T-helper 1 cell treated with Interleukin-12 subunit alpha and Interleukin-12 subunit beta and Interleukin-4 antibody, amounts not matched to agents 30 μg/mL and 1 μg/mL, for 36 hours (primary cell): ENCODE results near the gene MAD1L1.

Source experiments
- H3K27ac Mint-ChIP-seq: one replicate; pipeline ENCODE4 v1.8.0; 2021; ENCODE audit warnings: mild to moderate bottlenecking, mixed read lengths
- H3K27me3 Mint-ChIP-seq: one replicate; pipeline ENCODE4 v1.8.0; 2021; ENCODE audit warnings: low read depth, mixed read lengths
- H3K36me3 Mint-ChIP-seq: one replicate; pipeline ENCODE4 v1.8.0; 2021; ENCODE audit warnings: low read depth, mixed read lengths
- H3K4me1 Mint-ChIP-seq: one replicate; pipeline ENCODE4 v1.8.0; 2021; ENCODE audit warnings: low read depth, mixed read lengths
- H3K4me3 Mint-ChIP-seq: one replicate; pipeline ENCODE4 v1.8.0; 2021; ENCODE audit warnings: mild to moderate bottlenecking, moderate library complexity, mixed read lengths
- H3K9me3 Mint-ChIP-seq: one replicate; pipeline ENCODE4 v1.8.0; 2021; ENCODE audit warnings: mixed read lengths

Gene MAD1L1

DNA sequence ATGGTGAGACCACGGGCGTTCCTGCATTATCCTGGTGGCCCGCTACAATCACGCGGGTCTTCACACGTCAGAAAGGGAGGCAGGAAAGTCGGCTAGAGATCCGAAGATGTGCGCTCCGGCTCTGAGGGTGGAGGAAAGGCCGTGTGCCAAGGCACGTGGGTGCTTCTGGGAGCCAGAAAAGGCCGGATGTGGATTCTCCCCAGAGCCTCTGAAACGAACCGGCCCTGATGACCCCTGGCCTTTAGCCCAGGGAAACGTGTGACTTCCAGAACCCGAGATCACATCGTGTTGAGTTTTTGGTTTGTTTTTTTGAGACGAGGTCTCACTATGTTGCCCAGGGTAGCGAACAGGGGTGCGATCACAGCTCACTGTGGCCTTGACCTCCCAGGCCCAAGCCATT, 318.4 kb downstream of the MAD1L1 start:
- H3K9me3 Mint-ChIP-seq, result no peaks in the 10 kb centered on the region
- no peaks in the 10 kb centered on the region for H3K27me3 Mint-ChIP-seq
- H3K27ac Mint-ChIP-seq, result no peak overlapping the region
- peaks cover 1% of the 10 kb centered on the region for H3K36me3 Mint-ChIP-seq
- no peak overlapping the region for H3K4me3 Mint-ChIP-seq
- H3K4me1 Mint-ChIP-seq, result peaks cover under 1% of the 10 kb centered on the region

DNA sequence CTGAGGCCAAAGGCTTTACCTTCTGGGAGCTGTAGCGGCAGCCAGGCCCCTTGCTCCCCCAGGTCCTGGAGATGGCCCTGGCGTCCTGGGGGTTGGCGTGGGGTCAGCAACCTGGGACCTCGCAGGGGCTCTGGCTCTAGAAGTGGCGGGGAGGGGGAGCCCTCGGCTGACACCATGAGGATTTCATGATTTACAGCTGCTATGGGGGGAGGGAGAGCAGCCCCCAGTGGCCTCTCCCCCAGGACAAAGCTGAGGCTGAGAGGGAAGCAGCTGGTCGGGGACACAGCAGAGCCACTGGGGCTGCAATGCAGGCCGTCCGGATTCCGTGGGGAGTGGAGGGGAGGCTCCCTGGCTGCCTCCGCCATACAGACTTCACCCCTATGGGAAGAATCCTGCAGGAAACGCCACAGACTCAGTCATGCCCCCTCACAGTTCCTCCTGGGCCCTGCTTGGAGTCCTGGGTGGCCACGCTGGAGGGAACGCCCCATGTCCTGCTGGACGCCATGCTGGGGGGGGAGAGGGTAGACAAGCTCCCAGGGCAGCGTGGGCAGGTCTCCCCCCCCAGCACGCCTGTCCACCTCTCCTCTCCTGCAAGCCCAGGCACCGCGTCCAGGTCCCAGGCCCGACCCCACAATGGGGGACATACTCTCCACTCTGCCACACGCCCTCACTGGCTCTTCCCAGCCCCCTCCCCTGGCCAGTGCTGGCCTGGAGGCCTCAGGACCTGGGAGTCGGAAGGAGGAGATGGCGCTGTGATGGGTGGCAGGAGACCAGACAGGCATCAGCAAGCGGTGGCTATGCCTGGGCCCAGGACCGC, 319.1 kb downstream of the MAD1L1 start:
- Mint-ChIP-seq H3K4me1 (no peaks in the 10 kb centered on the region), H3K27me3 (no peaks in the 10 kb centered on the region), H3K27ac (no peak overlapping the region), H3K9me3 (no peaks in the 10 kb centered on the region), H3K4me3 (no peak overlapping the region), H3K36me3 (no peaks in the 10 kb centered on the region)

DNA sequence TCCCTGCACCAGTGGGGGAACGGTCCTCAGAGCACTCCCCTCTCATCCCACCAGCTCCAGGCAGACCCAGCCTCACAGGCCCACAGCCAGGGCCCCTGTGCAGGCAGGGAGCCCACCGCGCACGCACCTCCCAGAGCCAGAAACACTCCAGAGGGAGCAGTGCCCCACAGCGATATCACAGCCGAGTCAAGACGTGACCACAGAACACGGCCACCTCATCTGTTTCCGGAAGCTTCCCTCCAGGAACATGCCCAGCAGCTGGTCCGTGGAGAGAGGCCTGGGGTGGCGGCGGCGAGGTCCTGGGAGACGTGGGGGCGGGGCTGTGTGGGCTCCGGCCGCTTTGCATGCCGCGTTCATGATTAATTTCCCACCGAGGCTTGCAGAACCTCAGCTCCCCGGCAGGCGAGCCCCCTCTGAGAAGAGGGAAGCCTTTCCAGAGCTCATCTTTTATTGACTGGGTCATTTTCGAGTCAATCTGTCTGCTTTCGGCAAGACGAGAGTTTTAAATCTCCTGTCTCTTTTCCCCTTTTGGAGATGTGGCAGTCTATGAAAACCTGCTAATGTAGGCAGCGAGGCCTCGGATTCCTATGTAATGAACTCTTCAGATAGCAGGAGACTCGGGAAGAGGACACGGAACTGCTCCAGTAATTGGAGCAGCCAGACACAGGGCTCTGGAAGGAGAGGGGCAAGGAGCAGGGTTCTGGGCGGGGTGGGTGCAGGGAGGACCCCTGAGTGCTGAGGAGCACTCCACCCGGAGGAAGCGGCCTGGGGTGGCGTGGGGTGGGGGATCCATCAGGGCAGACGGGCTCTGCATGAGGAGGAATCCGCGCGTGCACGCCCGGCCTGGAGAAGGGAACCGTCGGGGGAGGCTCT, 319.9 kb downstream of the MAD1L1 start:
- H3K36me3 Mint-ChIP-seq, result no peaks in the 10 kb centered on the region
- H3K4me3 Mint-ChIP-seq, result no peak overlapping the region
- H3K9me3 Mint-ChIP-seq, result no peaks in the 10 kb centered on the region
- no peaks in the 10 kb centered on the region for H3K4me1 Mint-ChIP-seq
- no peak overlapping the region for H3K27ac Mint-ChIP-seq
- H3K27me3 Mint-ChIP-seq, result no peaks in the 10 kb centered on the region

DNA sequence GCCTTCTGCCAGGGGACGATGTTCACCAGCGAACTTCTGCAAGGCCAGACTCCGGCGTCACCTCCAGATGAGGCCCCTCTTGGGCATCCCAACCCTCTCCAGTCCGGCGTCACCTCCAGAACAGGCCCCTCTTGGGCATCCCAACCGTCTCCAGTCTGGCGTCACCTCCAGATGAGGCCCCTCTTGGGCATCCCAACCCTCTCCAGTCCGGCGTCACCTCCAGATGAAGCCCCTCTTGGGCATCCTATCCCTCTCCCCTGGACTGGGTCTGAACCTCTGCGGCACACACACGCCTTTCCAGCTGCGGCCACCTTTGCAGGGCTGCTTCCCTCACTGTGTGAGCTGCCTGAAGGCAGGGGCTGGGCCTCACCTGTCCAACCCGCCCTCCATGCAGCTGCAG, 321.2 kb downstream of the MAD1L1 start:
- no peak overlapping the region for H3K4me3 Mint-ChIP-seq

DNA sequence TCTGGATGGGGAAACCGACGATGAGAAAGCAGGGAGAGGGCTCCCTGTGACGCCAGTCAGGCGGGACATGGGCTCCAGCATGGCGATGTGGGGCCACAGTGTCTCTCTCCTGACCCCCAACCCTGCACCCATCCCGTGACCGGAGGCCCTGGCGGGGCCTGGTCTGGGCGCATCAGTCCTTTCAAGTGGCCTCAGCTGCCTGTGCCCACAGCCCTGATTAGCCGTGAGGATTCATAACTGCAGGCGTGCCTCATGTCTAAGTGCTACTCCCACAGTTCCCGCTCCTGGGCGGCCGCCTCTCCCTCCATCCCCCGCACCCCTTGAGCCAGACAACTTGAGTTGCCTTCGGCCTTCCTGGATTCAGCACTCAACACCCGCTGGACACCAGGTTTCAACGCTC, 321.9 kb downstream of the MAD1L1 start:
- Mint-ChIP-seq H3K27ac (no peak overlapping the region), H3K4me1 (no peaks in the 10 kb centered on the region), H3K4me3 (no peak overlapping the region), H3K27me3 (no peaks in the 10 kb centered on the region), H3K36me3 (no peaks in the 10 kb centered on the region), H3K9me3 (no peaks in the 10 kb centered on the region)

More for the DNA sequence above, 321.2 kb downstream of the MAD1L1 start:
- Mint-ChIP-seq H3K9me3 (no peaks in the 10 kb centered on the region), H3K4me1 (no peaks in the 10 kb centered on the region), H3K27me3 (no peaks in the 10 kb centered on the region), H3K27ac (no peak overlapping the region), H3K36me3 (no peaks in the 10 kb centered on the region)

DNA sequence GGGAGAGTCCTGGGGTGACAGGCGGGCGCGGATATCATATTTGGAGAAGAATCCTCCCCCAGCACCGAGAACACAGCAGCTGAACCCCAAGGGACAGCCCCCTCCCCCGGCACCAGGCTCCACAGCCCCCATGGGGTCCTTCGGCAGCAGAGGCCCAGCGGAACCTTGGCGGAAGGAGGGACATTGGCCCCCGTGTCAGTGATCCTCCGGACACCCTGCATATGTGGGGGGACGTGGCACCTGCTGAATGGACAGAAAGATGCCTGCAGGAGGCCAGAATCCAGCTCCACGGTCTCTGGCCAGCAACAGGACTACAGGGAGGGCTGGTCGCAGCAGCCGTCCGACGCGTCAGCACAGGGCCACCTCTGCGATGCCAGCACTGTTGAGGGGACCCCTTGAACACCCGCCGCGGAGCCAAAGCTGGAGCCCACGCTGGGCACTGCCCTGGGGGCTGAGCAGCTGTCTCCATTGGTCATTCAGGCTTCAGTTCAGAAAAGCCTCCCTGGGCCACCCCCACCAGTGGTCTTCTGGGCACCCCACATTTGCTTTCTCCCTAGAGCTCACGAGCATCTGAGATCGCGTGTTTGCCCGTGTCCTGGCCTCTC, 322.6 kb downstream of the MAD1L1 start:
- Mint-ChIP-seq H3K4me1 (no peaks in the 10 kb centered on the region), H3K4me3 (no peak overlapping the region), H3K36me3 (no peaks in the 10 kb centered on the region), H3K27ac (no peak overlapping the region), H3K27me3 (no peaks in the 10 kb centered on the region), H3K9me3 (no peaks in the 10 kb centered on the region)

DNA sequence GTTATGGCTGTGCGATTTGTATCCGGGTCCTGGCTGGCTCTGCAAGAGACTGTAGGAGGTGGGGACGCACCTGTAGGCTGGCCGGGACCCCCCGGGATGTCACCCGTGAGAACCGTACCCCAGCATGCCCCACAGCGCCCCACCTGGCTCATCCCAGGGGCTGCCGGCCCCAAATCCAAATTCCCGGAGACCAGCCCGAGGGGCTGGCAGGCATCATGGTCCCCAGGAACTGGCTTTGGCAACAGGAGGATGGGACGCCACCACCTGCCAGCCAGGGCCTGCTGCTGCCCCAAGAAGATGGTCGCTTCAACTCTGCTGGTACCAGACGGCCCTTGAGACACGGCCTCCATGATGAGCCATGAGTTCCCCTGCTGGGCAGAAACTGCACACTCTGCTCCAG, 323.3 kb downstream of the MAD1L1 start:
- no peaks in the 10 kb centered on the region for H3K4me1 Mint-ChIP-seq
- no peak overlapping the region for H3K4me3 Mint-ChIP-seq
- no peaks in the 10 kb centered on the region for H3K36me3 Mint-ChIP-seq
- no peak overlapping the region for H3K27ac Mint-ChIP-seq
- H3K27me3 Mint-ChIP-seq, result no peaks in the 10 kb centered on the region
- H3K9me3 Mint-ChIP-seq, result no peaks in the 10 kb centered on the region

DNA sequence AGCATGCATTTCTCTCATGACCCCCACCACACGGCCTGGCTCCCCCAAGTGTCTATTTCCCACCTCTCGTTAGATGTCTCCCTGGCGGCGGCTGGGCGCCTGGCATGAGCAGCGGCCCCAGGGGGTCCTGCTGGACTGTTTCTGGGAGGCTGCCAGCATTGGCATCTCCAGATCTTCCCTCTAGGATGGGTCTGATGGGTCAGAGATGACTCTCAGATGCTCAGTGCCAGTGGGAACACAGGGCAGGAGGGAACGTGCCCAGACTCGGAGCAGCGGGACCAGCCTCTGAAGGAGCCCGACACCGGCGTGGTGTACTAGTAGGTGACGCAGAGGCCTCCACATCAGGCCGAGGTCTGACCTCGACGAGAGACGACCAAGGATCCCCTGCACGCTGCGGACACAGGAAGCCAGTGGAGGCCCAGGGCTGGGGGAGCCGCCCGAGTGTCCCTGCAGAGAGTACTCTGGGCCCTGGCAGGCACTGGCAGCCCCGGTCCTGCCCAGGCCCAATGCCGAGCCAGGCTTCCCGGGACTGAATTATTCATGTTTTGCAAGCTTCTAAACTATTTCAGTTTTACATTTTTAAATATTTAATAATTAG, 323.8 kb downstream of the MAD1L1 start:
- no peaks in the 10 kb centered on the region for H3K27me3 Mint-ChIP-seq
- no peaks in the 10 kb centered on the region for H3K36me3 Mint-ChIP-seq
- H3K9me3 Mint-ChIP-seq, result no peaks in the 10 kb centered on the region
- H3K4me1 Mint-ChIP-seq, result no peaks in the 10 kb centered on the region
- no peak overlapping the region for H3K4me3 Mint-ChIP-seq
- no peak overlapping the region for H3K27ac Mint-ChIP-seq

DNA sequence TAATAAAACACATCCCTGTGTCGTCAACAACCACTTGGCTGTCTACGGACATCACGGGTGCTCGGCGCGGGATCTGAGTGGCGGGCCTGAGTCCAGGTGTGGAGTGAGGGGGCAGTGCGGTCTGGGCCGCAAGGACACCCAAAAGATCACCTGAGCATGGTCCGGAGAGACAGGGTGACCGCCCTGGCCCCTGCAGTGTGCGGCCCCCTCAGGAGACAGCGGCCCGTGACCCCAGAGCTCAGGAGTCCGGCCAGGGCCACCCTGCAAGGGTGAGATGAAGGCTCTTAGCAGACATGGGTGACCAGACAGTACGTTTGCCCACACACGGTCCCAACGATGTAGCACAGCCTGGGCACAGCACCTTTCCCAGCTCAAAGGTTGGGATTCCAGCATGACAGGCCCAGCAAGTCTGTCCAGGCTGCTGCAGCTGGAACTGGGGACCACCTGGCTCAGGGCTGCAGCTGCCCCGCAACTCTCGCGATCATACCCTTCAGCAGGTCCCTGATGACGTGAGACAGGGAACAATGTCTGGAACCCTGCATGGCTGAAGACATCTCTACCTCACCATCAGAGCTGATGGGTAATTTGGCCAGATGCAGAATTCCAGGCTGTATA, 324.9 kb downstream of the MAD1L1 start:
- Mint-ChIP-seq H3K27ac (no peak overlapping the region), H3K36me3 (no peaks in the 10 kb centered on the region), H3K27me3 (no peaks in the 10 kb centered on the region), H3K9me3 (no peaks in the 10 kb centered on the region), H3K4me3 (no peak overlapping the region), H3K4me1 (no peaks in the 10 kb centered on the region)

DNA sequence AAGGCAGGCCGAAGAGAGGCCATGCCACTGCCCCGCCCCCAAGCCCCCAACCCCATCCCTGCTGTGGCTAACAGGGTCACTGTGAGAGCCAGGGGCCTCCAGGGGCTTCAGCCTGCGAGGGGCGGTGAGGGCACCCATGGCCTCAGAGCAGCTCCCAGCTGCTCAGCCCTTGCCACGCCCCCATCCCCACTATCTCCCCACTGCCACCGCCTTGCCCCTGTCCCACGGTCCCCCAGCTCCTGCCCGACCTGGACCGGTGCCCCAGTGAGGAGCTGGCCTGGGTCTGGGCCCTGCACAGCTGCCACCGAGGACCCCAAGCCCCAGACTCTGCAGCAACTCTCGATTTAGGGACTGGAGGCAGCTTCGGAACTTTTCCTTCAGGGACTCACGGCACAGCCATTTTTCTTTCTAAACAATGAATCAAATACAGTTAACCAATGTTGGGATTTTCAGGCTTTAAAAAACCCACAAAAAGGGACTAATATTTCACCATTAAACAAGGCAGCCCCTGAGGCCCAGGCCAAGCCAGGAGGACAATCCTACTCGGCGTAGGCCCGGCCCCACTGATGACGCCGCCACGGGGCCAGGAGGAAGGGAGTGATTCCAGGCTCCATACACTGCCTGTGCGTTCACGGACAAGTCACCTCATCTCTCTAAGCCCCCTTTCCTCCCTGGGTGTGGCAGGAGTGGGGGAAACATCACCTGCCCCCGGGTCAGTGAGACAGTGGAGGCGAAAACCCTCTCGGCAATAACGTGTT, 325.6 kb downstream of the MAD1L1 start:
- H3K27me3 Mint-ChIP-seq, result no peaks in the 10 kb centered on the region
- H3K27ac Mint-ChIP-seq, result no peak overlapping the region
- no peaks in the 10 kb centered on the region for H3K4me1 Mint-ChIP-seq
- H3K9me3 Mint-ChIP-seq, result no peaks in the 10 kb centered on the region
- no peaks in the 10 kb centered on the region for H3K36me3 Mint-ChIP-seq
- H3K4me3 Mint-ChIP-seq, result no peak overlapping the region

DNA sequence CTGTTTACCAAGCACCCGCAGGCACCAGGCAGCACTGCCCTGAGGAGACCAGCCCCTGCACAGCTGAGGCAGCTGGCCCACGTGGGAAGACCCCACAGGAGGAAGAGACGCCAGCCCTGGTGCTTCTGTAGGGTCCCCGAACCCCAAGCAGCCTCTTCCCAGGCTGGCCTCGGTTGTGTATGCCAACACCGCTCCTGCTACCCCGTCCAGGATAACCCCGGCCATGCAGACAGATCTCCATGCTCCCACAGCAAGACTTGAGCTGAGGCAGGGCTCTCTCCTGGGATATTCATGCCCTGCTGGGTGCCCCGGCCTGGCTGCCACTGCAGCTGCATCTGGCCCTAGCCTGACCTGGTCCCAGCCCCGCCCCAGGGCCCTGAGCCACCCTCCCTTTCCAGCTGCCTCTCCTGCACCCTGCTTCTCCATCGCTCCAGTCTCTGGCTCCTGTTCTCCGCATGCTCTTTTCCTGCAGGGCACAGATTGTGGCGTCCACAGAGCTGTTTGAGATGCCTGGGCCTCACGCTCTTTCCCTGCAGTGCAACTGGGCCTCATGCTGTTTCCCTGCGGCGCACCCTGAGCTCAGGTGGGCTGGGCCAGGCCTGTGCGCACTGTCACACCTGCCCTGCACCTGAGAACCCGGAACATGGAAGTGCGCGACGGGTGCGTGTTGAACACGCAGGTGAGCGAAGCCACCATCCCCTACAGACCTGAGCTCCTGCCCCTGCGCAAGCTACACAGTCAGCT, 326.5 kb downstream of the MAD1L1 start:
- Mint-ChIP-seq H3K4me3 (no peak overlapping the region), H3K4me1 (no peaks in the 10 kb centered on the region), H3K27me3 (no peaks in the 10 kb centered on the region), H3K36me3 (no peaks in the 10 kb centered on the region), H3K9me3 (no peaks in the 10 kb centered on the region), H3K27ac (no peak overlapping the region)

DNA sequence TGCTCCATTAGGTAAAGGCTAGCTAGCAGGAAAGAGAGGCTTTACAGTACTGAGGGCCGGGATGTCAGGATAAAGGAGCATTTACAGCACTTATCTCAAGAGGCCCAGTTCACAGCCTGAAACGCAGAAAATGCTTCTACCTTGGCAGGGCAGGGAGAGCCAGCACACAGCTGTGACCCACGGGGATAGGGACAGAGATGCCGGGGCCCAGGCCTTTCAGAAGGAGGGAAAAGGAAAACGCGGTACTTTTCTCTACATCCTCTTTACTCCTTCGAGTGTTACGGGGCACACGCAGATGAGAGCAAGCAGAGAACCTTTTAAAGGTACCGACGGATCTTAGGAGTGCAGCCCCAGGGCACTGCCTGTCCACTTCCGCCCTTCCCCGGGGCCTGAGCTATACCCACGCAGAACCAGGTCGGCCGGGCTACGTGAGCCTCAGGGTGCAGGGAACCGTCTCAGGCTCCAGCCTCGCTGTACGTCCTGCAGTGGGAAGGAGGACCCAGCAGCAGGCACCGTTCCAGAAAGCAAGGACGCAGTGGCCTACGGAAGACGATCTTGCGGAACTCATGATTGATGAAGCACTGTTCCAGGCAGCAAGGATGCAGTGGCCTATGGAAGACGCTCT, 330.4 kb downstream of the MAD1L1 start:
- Mint-ChIP-seq H3K27ac (no peak overlapping the region), H3K4me3 (no peak overlapping the region), H3K9me3 (no peaks in the 10 kb centered on the region), H3K4me1 (no peaks in the 10 kb centered on the region), H3K27me3 (no peaks in the 10 kb centered on the region), H3K36me3 (no peaks in the 10 kb centered on the region)
